ENCODE results near the gene VSTM4.

- TF ChIP-seq CTCF (IDR thresholded peaks at IDR 0.05) (no peak), POLR2AphosphoS5 (IDR thresholded peaks at IDR 0.05) (no peak), POLR2A (IDR thresholded peaks at IDR 0.05) (no peak)
These were observed 121.7 kb downstream of the VSTM4 start for GRCh38 chr10:48993627-48994026.
